GM12878 (cell line): ENCODE data around the gene GLT1D1. TPM values are rescaled to one million over a fixed set of nuclear protein-coding genes. Genes with fewer than 3 reads are reported as not detected.

Experiments used
- ATAC-seq: fragments of 200-7000 bp; cut with Tn5 transposase; 3 replicates; pipeline ENCODE4 v1.9.1; 2020; ENCODE audit warnings: mild to moderate bottlenecking, moderate library complexity
- BruUV-seq: library from RNA; stranded (reverse); fragments of 400-500 nt; replicated peaks from 2 replicates; lab custom pipeline; 2021; lab: Mats Ljungman, UMichigan
- CTCF ChIA-PET: fragments of 300-600 bp; sonication (Branson Sonifier 250); formaldehyde crosslinking; extraction: SDS; loops from one replicate; lab custom pipeline; 2021; ENCODE audit warnings: inconsistent platforms; lab: Yijun Ruan, JAX
- POLR2A ChIA-PET: fragments of 350-600 bp; formaldehyde crosslinking; extraction: SDS; loops from one replicate; lab custom pipeline; 2021; ENCODE audit warnings: inconsistent platforms; lab: Charles Lee
- RAD21 ChIA-PET: fragments of 300-600 bp; sonication (Branson Sonifier 250); formaldehyde crosslinking; loops from one replicate; lab custom pipeline; 2023; ENCODE audit warnings: antibody characterized with exemption; ENCODE audit not compliant: unreplicated experiment; lab: Charles Lee
- SMC1A ChIA-PET: fragments of 300-600 bp; sonication (Branson Sonifier 250); formaldehyde crosslinking; loops from one replicate; lab custom pipeline; 2023; ENCODE audit not compliant: unreplicated experiment, uncharacterized antibody; lab: Charles Lee
- DNase-seq: peaks from one replicate; pipeline ENCODE4 v3.0.0-alpha.2; 2011; ENCODE audit warnings: low read depth, low spot score
- FAIRE-seq: peaks from 3 replicates; lab custom pipeline; 2011; peaks lifted over from hg19 to GRCh38; lab: Jason Lieb, UNC
- H2AFZ ChIP-seq: 2 replicates; pipeline ENCODE4 v1.6.0; 2011; ENCODE audit warnings: low read depth, low read length, control low read depth; ENCODE audit not compliant: control insufficient read depth
- H3K27ac ChIP-seq: 2 replicates; pipeline ENCODE4 v1.5.1; 2011; ENCODE audit warnings: control low read depth; ENCODE audit not compliant: control insufficient read depth, insufficient read depth
- H3K27me3 ChIP-seq, 2 experiments: replicated peaks in 1 of 2; 2 replicates each; pipeline versions ENCODE4 v1.6.0 to v1.6.1; 2011; ENCODE audit warnings: low read length in 1 of 2; ENCODE audit not compliant: control insufficient read depth in 2 of 2, insufficient read depth in 2 of 2
- H3K36me3 ChIP-seq, 2 experiments: 2 replicates each; pipeline ENCODE4 v1.5.1; 2011; ENCODE audit warnings: low read length in 1 of 2; ENCODE audit not compliant: control insufficient read depth in 2 of 2, insufficient read depth in 2 of 2
- H3K4me1 ChIP-seq: 2 replicates; pipeline ENCODE4 v1.6.1; 2011; ENCODE audit warnings: mild to moderate bottlenecking, low read length, moderate library complexity, mixed read lengths; ENCODE audit not compliant: control insufficient read depth, insufficient read depth
- H3K4me2 ChIP-seq: 2 replicates; pipeline ENCODE4 v1.6.0; 2011; ENCODE audit warnings: control low read depth; ENCODE audit not compliant: control insufficient read depth, insufficient read depth
- H3K4me3 ChIP-seq: fragments of 200-600 bp; sonication (generic); 2 replicates; pipeline ENCODE4 v1.5.1; 2016
- H3K79me2 ChIP-seq: 2 replicates; pipeline ENCODE4 v1.6.0; 2011; ENCODE audit warnings: low read length; ENCODE audit not compliant: control insufficient read depth, insufficient read depth
- H3K9ac ChIP-seq: 2 replicates; pipeline ENCODE4 v1.8.0; 2011; ENCODE audit warnings: low read length, control low read depth, mixed read lengths; ENCODE audit not compliant: control insufficient read depth, insufficient read depth
- H3K9me3 ChIP-seq: replicated peaks from 3 replicates; pipeline ENCODE4 v1.5.1; 2011; ENCODE audit warnings: mild to moderate bottlenecking, low read length; ENCODE audit not compliant: control insufficient read depth, insufficient read depth
- H4K20me1 ChIP-seq: 2 replicates; pipeline ENCODE4 v1.6.0; 2011; ENCODE audit not compliant: control insufficient read depth, insufficient read depth
- ESRRA ChIP-seq: IDR thresholded peaks from 2 replicates; pipeline ENCODE4 v1.6.1; 2012; ENCODE audit warnings: mild to moderate bottlenecking, low read length, improper control_type of control experiment
- JUNB ChIP-seq: IDR thresholded peaks from 2 replicates; pipeline ENCODE4 v1.6.1; 2016; ENCODE audit warnings: antibody characterized with exemption, mild to moderate bottlenecking
- NBN ChIP-seq: fragments of 450-650 bp; IDR thresholded peaks from 2 replicates; pipeline ENCODE4 v1.6.1; 2016
- SMC3 ChIP-seq: IDR thresholded peaks from 2 replicates; pipeline ENCODE4 v1.6.1; 2011; ENCODE audit warnings: low read length, improper control_type of control experiment, borderline replicate concordance
- STAT3 ChIP-seq: IDR thresholded peaks from 2 replicates; pipeline ENCODE4 v1.6.1; 2011; ENCODE audit warnings: low read depth, low read length, improper control_type of control experiment
- ZBTB4 ChIP-seq: fragments of 450-650 bp; formaldehyde crosslinking; IDR thresholded peaks from 2 replicates; pipeline ENCODE4 v1.4.0; 2022; ENCODE audit warnings: mild to moderate bottlenecking, moderate library complexity
- WGBS: methylation state at CpG from one replicate; pipeline ENCODE4 v1.1.6; 2016; ENCODE audit warnings: low lambda C conversion rate; ENCODE audit not compliant: insufficient replicate concordance, insufficient coverage; ENCODE audit errors: missing lambda C conversion rate; 5-methylcytosine and 5-hydroxymethylcytosine counted together
- in situ Hi-C: fragments of 300-500 bp; cut with MboI; formaldehyde crosslinking; loops from 9 replicates; pipeline ENCODE4 v1.14.3; 2018; ENCODE audit warnings: mixed read lengths
- intact Hi-C: fragments of 100-400 bp; cut with micrococcal nuclease; formaldehyde crosslinking; loops from one replicate; pipeline ENCODE4 v1.14.2; 2022; ENCODE audit not compliant: unreplicated experiment
- polyA plus RNA-seq, 11 experiments: library from polyadenylated mRNA; depleted of rRNA in 4 of 11; unstranded in 6 of 11; stranded (reverse) in 5 of 11; fragments of >200 nt; fragmentation: Nextera tagmentation in 4 of 11; fragmentation: Illumina TruSeq in 1 of 11; extraction: Ambion mirVana in 4 of 11; extraction: Trizol in 1 of 11; gene quantifications; 1 replicate in 1 of 11; 2 replicates in 10 of 11; pipeline versions ENCODE4 v1.2.1 to v1.2.3, GENCODE V29; 2011 to 2016; ENCODE audit warnings: inconsistent platforms in 2 of 11, missing spikeins in 2 of 11, low read depth in 1 of 11
- total RNA-seq, 4 experiments: library from RNA; depleted of rRNA in 3 of 4; stranded (reverse); fragments of >200 nt in 3 of 4; fragmentation: Illumina TruSeq in 1 of 4; extraction: Trizol in 1 of 4; gene quantifications; 2 replicates each; pipeline versions ENCODE4 v1.2.1 to v1.2.3, GENCODE V29; 2013 to 2021
- TF ChIP-seq, protein P1 (sequence below): IDR thresholded peaks from 2 replicates; pipeline ENCODE4 v1.6.1; 2011; ENCODE audit warnings: mild to moderate bottlenecking, low read depth, low read length, moderate library complexity; ENCODE audit not compliant: insufficient replicate concordance

The GLT1D1 gene
- total and polyA plus RNA-seq, 10 of the 15 experiments (the other 5 are each of a cell fraction or from before 2014, with no cell fraction given), result 0.42 to 62.8 (median 3.0) TPM

DNA sequence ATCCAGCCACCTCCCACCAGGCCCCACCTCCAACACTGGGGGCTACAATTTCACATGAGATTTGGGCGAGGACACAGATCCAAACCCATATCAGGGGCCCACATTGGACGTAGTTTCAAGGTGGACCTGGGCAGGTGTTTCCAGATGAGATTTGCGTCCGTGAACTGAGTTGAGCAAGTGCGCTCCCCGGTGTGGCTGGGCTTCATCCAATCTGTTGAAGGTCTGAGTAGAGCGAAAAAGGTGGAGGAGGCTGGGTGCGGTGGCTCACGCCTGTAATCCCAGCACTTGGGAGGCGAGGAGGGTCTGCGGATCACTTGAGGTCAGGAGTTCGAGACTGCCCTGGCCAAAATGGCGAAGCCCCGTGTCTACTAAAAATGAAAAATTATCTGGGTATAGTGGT is 4.9 kb upstream of the GLT1D1 start:
- SMC1A ChIA-PET, result interaction anchor here (1.6 kb wide), 1 partner anchor 8 kb away, joined by 3 read pairs; no protein-coding TSS in a partner anchor
- FAIRE-seq (no peak), ATAC-seq (no peak), DNase-seq (no peak)
- H2AFZ ChIP-seq, result no peak overlapping the region
- CTCF ChIA-PET, result no interaction called here
- TF ChIP-seq ESRRA, result no peak
- no peak for TF ChIP-seq SMC3
- no peak for TF ChIP-seq ZBTB4
- no peak for TF ChIP-seq JUNB
- TF ChIP-seq, protein P1, sequence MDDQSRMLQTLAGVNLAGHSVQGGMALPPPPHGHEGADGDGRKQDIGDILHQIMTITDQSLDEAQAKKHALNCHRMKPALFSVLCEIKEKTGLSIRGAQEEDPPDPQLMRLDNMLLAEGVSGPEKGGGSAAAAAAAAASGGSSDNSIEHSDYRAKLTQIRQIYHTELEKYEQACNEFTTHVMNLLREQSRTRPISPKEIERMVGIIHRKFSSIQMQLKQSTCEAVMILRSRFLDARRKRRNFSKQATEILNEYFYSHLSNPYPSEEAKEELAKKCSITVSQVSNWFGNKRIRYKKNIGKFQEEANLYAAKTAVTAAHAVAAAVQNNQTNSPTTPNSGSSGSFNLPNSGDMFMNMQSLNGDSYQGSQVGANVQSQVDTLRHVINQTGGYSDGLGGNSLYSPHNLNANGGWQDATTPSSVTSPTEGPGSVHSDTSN, result no peak
- no peak for TF ChIP-seq STAT3
- no peak for TF ChIP-seq NBN
- no peak overlapping the region for H3K4me2 ChIP-seq
- 91% methylated on average over 14 of the region's 14 CpGs for WGBS
- no peak overlapping the region for H3K4me3 ChIP-seq
- no peaks in the 10 kb centered on the region for H4K20me1 ChIP-seq
- H3K4me1 ChIP-seq, result peaks cover 10% of the 10 kb centered on the region
- intact Hi-C loops, result no loop called here
- BruUV-seq, result no TSS peak
- H3K36me3 ChIP-seq, result no peaks in the 10 kb centered on the region
- RAD21 ChIA-PET, result no interaction called here
- no peaks in the 10 kb centered on the region for H3K79me2 ChIP-seq
- H3K27ac ChIP-seq, result no peak overlapping the region
- H3K27me3 ChIP-seq, result no peaks in the 10 kb centered on the region
- in situ Hi-C loops, result no loop called here
- no peaks in the 10 kb centered on the region for H3K9me3 ChIP-seq
- POLR2A ChIA-PET, result no interaction called here
- no peak overlapping the region for H3K9ac ChIP-seq
